ENCODE results near the gene ICOS. TPM values are rescaled to one million over a fixed set of nuclear protein-coding genes. Genes with fewer than 3 reads are reported as not detected.
"Not testable (repeated sequence)": the region's sequence is repeated elsewhere in the genome, so short reads cannot be mapped to it uniquely, and the experiment has no call there.

Gene ICOS
- total RNA-seq, 1 experiment from 2014 or later: not detected

- H3K36me3 Mint-ChIP-seq (ENCODE audit: insufficient read depth, unreplicated experiment): no peaks in the 10 kb centered on the region
- H3K4me3 Mint-ChIP-seq (ENCODE audit: unreplicated experiment): no peak overlapping the region
- DNase-seq: no peak
- POLR2A ChIA-PET: no interaction called here
- Histone ChIP-seq H3K4me3 (ENCODE audit: low read depth, low read length) (no peak overlapping the region), H3K9me3 (peaks cover 7% of the 10 kb centered on the region; the same call in 1 of the 2 replicates), H3K4me1 (no peaks in the 10 kb centered on the region), H3K36me3 (ENCODE audit: control insufficient read depth, insufficient read depth, low read length) (no peaks in the 10 kb centered on the region), H3K27me3 (replicated peaks; ENCODE audit: control insufficient read depth, insufficient read depth, low read length) (no peaks in the 10 kb centered on the region)
- intact Hi-C loops (cut with micrococcal nuclease; ENCODE audit: unreplicated experiment): no loop called here
- no peak for TF ChIP-seq CTCF (IDR thresholded peaks at IDR 0.05; ENCODE audit: insufficient read depth in 1 of 2, low read depth in 1 of 2, low read length in 1 of 2, severe bottlenecking in 1 of 2, unreplicated experiment in 1 of 2)
- no TSS peak for BruUV-seq (replicated peaks)
- no peak overlapping the region for H3K27ac Mint-ChIP-seq (ENCODE audit: unreplicated experiment)
- CTCF ChIA-PET: no interaction called here
- H3K9me3 Mint-ChIP-seq (ENCODE audit: unreplicated experiment): no peaks in the 10 kb centered on the region
- peaks cover 11% of the 10 kb centered on the region for H3K27me3 Mint-ChIP-seq (ENCODE audit: insufficient read depth, unreplicated experiment)
- no peaks in the 10 kb centered on the region for H3K4me1 Mint-ChIP-seq (ENCODE audit: low read depth, unreplicated experiment)
These were observed 46.6 kb downstream of the ICOS start for GRCh38 chr2:203983064-203983715.

DNA sequence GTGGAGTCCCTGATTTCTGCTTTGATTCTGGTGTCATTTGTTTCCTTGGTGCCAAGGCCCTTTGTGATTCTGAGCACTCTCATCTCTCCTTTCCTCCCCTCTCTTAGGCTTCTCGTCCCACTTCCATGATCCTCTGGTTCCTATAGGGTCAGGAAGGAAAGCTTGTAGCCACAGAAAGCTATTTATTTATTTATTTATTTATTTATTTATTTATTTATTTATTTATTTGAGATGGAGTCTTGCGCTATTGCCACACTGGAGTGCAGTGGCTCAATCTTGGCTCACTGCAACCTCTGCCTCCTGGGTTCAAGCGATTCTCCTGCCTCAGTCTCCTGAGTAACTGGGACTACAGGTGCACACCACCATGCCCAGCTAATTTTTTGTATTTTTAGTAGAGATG is 49.4 kb downstream of the ICOS start:
- not testable (repeated sequence) for H3K4me1 ChIP-seq; H3K4me3 Mint-ChIP-seq (ENCODE audit: unreplicated experiment); H3K27ac Mint-ChIP-seq (ENCODE audit: unreplicated experiment)

DNA sequence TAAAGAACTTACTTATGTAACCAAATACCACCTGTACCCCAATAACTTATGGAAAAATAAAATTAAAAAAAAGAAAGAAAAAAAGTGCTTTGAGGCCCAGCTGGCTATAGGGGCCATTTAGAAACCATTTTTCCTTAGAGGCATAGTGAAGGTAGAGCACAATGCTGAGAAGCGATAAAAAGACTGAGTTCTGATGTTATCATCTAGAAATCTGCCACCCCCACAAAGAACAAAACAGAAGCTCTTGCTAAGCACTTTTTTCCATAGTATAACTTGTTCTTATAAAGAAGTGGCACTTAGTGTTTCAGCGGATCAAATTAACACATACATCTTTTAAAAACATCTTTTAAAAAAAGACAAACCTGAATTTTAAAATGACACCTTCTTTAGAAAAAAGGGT is 51.4 kb downstream of the ICOS start:
- H3K36me3 ChIP-seq (ENCODE audit: control insufficient read depth, insufficient read depth, low read length): no peaks in the 10 kb centered on the region
- intact Hi-C loops (cut with micrococcal nuclease; ENCODE audit: unreplicated experiment): no loop called here
- H3K27me3 Mint-ChIP-seq (ENCODE audit: insufficient read depth, unreplicated experiment): peaks cover 3% of the 10 kb centered on the region
- BruUV-seq (replicated peaks): no TSS peak
- no peaks in the 10 kb centered on the region for H3K4me1 ChIP-seq
- H3K27ac Mint-ChIP-seq (ENCODE audit: unreplicated experiment): no peak overlapping the region
- no peak for DNase-seq
- no peak for TF ChIP-seq CTCF (IDR thresholded peaks at IDR 0.05; ENCODE audit: insufficient read depth in 1 of 2, low read depth in 1 of 2, low read length in 1 of 2, severe bottlenecking in 1 of 2, unreplicated experiment in 1 of 2)
- H3K4me1 Mint-ChIP-seq (ENCODE audit: low read depth, unreplicated experiment): no peaks in the 10 kb centered on the region
- POLR2A ChIA-PET: no interaction called here
- H3K36me3 Mint-ChIP-seq (ENCODE audit: insufficient read depth, unreplicated experiment): no peaks in the 10 kb centered on the region
- no peak overlapping the region for H3K4me3 Mint-ChIP-seq (ENCODE audit: unreplicated experiment)
- no peak overlapping the region for H3K4me3 ChIP-seq (ENCODE audit: low read depth, low read length)
- H3K27me3 ChIP-seq (replicated peaks; ENCODE audit: control insufficient read depth, insufficient read depth, low read length): no peaks in the 10 kb centered on the region
- CTCF ChIA-PET: no interaction called here
- no peaks in the 10 kb centered on the region for H3K9me3 ChIP-seq
- H3K9me3 Mint-ChIP-seq (ENCODE audit: unreplicated experiment): no peaks in the 10 kb centered on the region

More for the DNA sequence above, 49.4 kb downstream of the ICOS start:
- H3K9me3 Mint-ChIP-seq (ENCODE audit: unreplicated experiment); H3K27me3 ChIP-seq (replicated peaks; ENCODE audit: control insufficient read depth, insufficient read depth, low read length); POLR2A ChIA-PET; DNase-seq; CTCF ChIA-PET; BruUV-seq (replicated peaks); H3K36me3 Mint-ChIP-seq (ENCODE audit: insufficient read depth, unreplicated experiment); H3K4me3 ChIP-seq (ENCODE audit: low read depth, low read length); H3K4me1 Mint-ChIP-seq (ENCODE audit: low read depth, unreplicated experiment); H3K36me3 ChIP-seq (ENCODE audit: control insufficient read depth, insufficient read depth, low read length); intact Hi-C loops (cut with micrococcal nuclease; ENCODE audit: unreplicated experiment); H3K9me3 ChIP-seq: not testable (repeated sequence)
- H3K27me3 Mint-ChIP-seq (ENCODE audit: insufficient read depth, unreplicated experiment): peaks cover 11% of the 10 kb centered on the region

Data from Caco-2 (cell line).